GM21360 (cell line): ENCODE data around the gene GBX1.

Experiments
- ATAC-seq: cut with Tn5 transposase; IDR thresholded peaks from one replicate; pipeline ENCODE4 v1.9.1; 2021; ENCODE audit warnings: mild to moderate bottlenecking, moderate library complexity; ENCODE audit not compliant: unreplicated experiment

Gene GBX1

GRCh38 chr7:151167197-151167961 is at the start of gene GBX1:
TSS of gene GBX1 (minus strand) at chr7:151167694. CDS start at chr7:151167548, 146 bp downstream.
- ATAC-seq: no peak

- no peak for ATAC-seq
Observed at GRCh38 chr7:151215396-151215795, 47.9 kb upstream of the GBX1 start.

- ATAC-seq: no peak
Observed at GRCh38 chr7:151213826-151214225, 46.3 kb upstream of the GBX1 start.

GRCh38 chr7:151212626-151213025 is 45.1 kb upstream of the GBX1 start:
- no peak for ATAC-seq

GRCh38 chr7:151211155-151211772 is 43.8 kb upstream of the GBX1 start:
- no peak for ATAC-seq

- no peak for ATAC-seq
Observed at GRCh38 chr7:151210087-151210854, 42.8 kb upstream of the GBX1 start, which contains the start of gene H2BK1. TSS of gene H2BK1 (minus strand) at chr7:151210488. CDS start at chr7:151210318, 170 bp downstream.

GRCh38 chr7:151209588-151209987 is 42.1 kb upstream of the GBX1 start:
- ATAC-seq: no peak

- ATAC-seq: no peak
Observed at GRCh38 chr7:151208253-151208862, 40.9 kb upstream of the GBX1 start.

GRCh38 chr7:151207804-151208203 is 40.3 kb upstream of the GBX1 start:
- no peak for ATAC-seq

GRCh38 chr7:151207315-151207714 is 39.8 kb upstream of the GBX1 start:
- no peak for ATAC-seq

- ATAC-seq: no peak
Observed at GRCh38 chr7:151206914-151207313, 39.4 kb upstream of the GBX1 start.

GRCh38 chr7:151205730-151206129 is 38.2 kb upstream of the GBX1 start:
- ATAC-seq: no peak

- ATAC-seq: no peak
Observed at GRCh38 chr7:151204383-151205032, 37.0 kb upstream of the GBX1 start.

- ATAC-seq: no peak
Observed at GRCh38 chr7:151202836-151203235, 35.3 kb upstream of the GBX1 start.

GRCh38 chr7:151201751-151202150 is 34.3 kb upstream of the GBX1 start:
- no peak for ATAC-seq

GRCh38 chr7:151201344-151201743 is 33.9 kb upstream of the GBX1 start:
- ATAC-seq: no peak

- ATAC-seq: no peak
Observed at GRCh38 chr7:151198945-151199848, 31.7 kb upstream of the GBX1 start.

GRCh38 chr7:151197932-151198331 is 30.4 kb upstream of the GBX1 start:
- no peak for ATAC-seq

GRCh38 chr7:151195616-151196450 is 28.3 kb upstream of the GBX1 start:
- ATAC-seq: no peak
